ENCODE results near the gene ABR.
"Not testable (repeated sequence)": the region's sequence is repeated elsewhere in the genome, so short reads cannot be mapped to it uniquely, and the experiment has no call there.

The ABR gene

GRCh38 chr17:1074886-1075605, 104.7 kb downstream of the ABR start:
- in situ Hi-C loops (cut with HindIII; ENCODE audit: low pct_ligation_motif_present, low sequenced_read_pairs): no loop called here
- peaks cover 25% of the 10 kb centered on the region for H3K36me3 ChIP-seq (replicated peaks)

GRCh38 chr17:1073963-1074625, 105.7 kb downstream of the ABR start:
- H3K27me3 ChIP-seq (replicated peaks); in situ Hi-C loops (cut with HindIII; ENCODE audit: low pct_ligation_motif_present, low sequenced_read_pairs); DNase-seq; H3K27ac ChIP-seq; H3K4me3 ChIP-seq (ENCODE audit: low read depth, low read length): not testable (repeated sequence)
- peaks cover 26% of the 10 kb centered on the region for H3K36me3 ChIP-seq (replicated peaks)

More at GRCh38 chr17:1074886-1075605, 104.7 kb downstream of the ABR start:
- no peak overlapping the region for H3K4me3 ChIP-seq (ENCODE audit: low read depth, low read length)
- no peak for TF ChIP-seq CTCF (IDR thresholded peaks at IDR 0.05; ENCODE audit: low read depth, low read length, missing control alignments)
- H3K27ac ChIP-seq: no peak overlapping the region
- DNase-seq: no peak
- H3K27me3 ChIP-seq (replicated peaks): no peaks in the 10 kb centered on the region

- Histone ChIP-seq H3K36me3 (replicated peaks) (peaks cover 31% of the 10 kb centered on the region), H3K27ac (no peak overlapping the region), H3K27me3 (replicated peaks) (no peaks in the 10 kb centered on the region), H3K4me3 (ENCODE audit: low read depth, low read length) (no peak overlapping the region)
- no peak for DNase-seq
- TF ChIP-seq CTCF (IDR thresholded peaks at IDR 0.05; ENCODE audit: low read depth, low read length, missing control alignments): no peak
- in situ Hi-C loops (cut with HindIII; ENCODE audit: low pct_ligation_motif_present, low sequenced_read_pairs): no loop called here
Measured at GRCh38 chr17:1073241-1073962, 106.4 kb downstream of the ABR start.

- Histone ChIP-seq H3K27me3 (replicated peaks) (no peaks in the 10 kb centered on the region), H3K36me3 (replicated peaks) (peaks cover 37% of the 10 kb centered on the region), H3K4me3 (ENCODE audit: low read depth, low read length) (no peak overlapping the region), H3K27ac (no peak overlapping the region)
- in situ Hi-C loops (cut with HindIII; ENCODE audit: low pct_ligation_motif_present, low sequenced_read_pairs): no loop called here
- DNase-seq: no peak
- TF ChIP-seq CTCF (IDR thresholded peaks at IDR 0.05; ENCODE audit: low read depth, low read length, missing control alignments): no peak
Measured at GRCh38 chr17:1072551-1072961, 107.2 kb downstream of the ABR start.

GRCh38 chr17:1071103-1071825, 108.5 kb downstream of the ABR start:
- Histone ChIP-seq H3K36me3 (replicated peaks) (peaks cover 44% of the 10 kb centered on the region), H3K4me3 (ENCODE audit: low read depth, low read length) (no peak overlapping the region), H3K27me3 (replicated peaks) (no peaks in the 10 kb centered on the region), H3K27ac (no peak overlapping the region)
- TF ChIP-seq CTCF (IDR thresholded peaks at IDR 0.05; ENCODE audit: low read depth, low read length, missing control alignments): no peak
- DNase-seq: no peak
- in situ Hi-C loops (cut with HindIII; ENCODE audit: low pct_ligation_motif_present, low sequenced_read_pairs): no loop called here

Data from brain microvascular endothelial cell (primary cell).